Hepatocyte (in vitro differentiated cells): ENCODE data around the gene FAM114A2. TPM values are rescaled to one million over a fixed set of nuclear protein-coding genes. Genes with fewer than 3 reads are reported as not detected.

Experiments used
- DNase-seq: peaks from one replicate; pipeline ENCODE4 v3.0.0-alpha.2; 2016; ENCODE audit warnings: low spot score
- H2AFZ ChIP-seq: fragments of 200-600 bp; sonication (generic); 2 replicates; pipeline ENCODE4 v1.6.0; 2016; ENCODE audit warnings: antibody characterized with exemption, mild to moderate bottlenecking
- H3K27ac ChIP-seq: fragments of 200-600 bp; sonication (generic); 2 replicates; pipeline ENCODE4 v1.5.1; 2016; ENCODE audit warnings: mild to moderate bottlenecking
- H3K27me3 ChIP-seq: fragments of 200-600 bp; sonication (generic); 2 replicates; pipeline ENCODE4 v1.6.1; 2016
- H3K36me3 ChIP-seq: fragments of 200-600 bp; sonication (generic); replicated peaks from 2 replicates; pipeline ENCODE4 v1.5.1; 2016; ENCODE audit warnings: low read depth; ENCODE audit not compliant: insufficient read depth
- H3K4me1 ChIP-seq: fragments of 200-600 bp; sonication (generic); 2 replicates; pipeline ENCODE4 v1.5.1; 2016; ENCODE audit warnings: mild to moderate bottlenecking, moderate library complexity; ENCODE audit not compliant: insufficient read depth
- H3K4me2 ChIP-seq: fragments of 200-600 bp; sonication (generic); 2 replicates; pipeline ENCODE4 v1.6.0; 2016
- H3K4me3 ChIP-seq: fragments of 200-600 bp; sonication (generic); 2 replicates; pipeline ENCODE4 v1.5.1; 2016; ENCODE audit warnings: mild to moderate bottlenecking
- H3K79me2 ChIP-seq: fragments of 200-600 bp; sonication (generic); 2 replicates; pipeline ENCODE4 v1.6.0; 2017; ENCODE audit warnings: mild to moderate bottlenecking
- H3K9me2 ChIP-seq: fragments of 200-600 bp; sonication (generic); replicated peaks from 2 replicates; pipeline ENCODE4 v1.6.0; 2017; ENCODE audit warnings: mild to moderate bottlenecking; ENCODE audit not compliant: insufficient read depth
- H3K9me3 ChIP-seq: fragments of 200-600 bp; sonication (generic); 2 replicates; pipeline ENCODE4 v1.5.1; 2016; ENCODE audit warnings: low read depth, mild to moderate bottlenecking
- H4K20me1 ChIP-seq: fragments of 200-600 bp; sonication (generic); 2 replicates; pipeline ENCODE4 v1.6.0; 2016; ENCODE audit warnings: mild to moderate bottlenecking; ENCODE audit not compliant: insufficient read depth, poor library complexity, severe bottlenecking
- CTCF ChIP-seq: fragments of 200-600 bp; sonication (generic); IDR thresholded peaks from 2 replicates; pipeline ENCODE4 v1.5.1; 2016; ENCODE audit warnings: antibody characterized with exemption, mild to moderate bottlenecking; ENCODE audit not compliant: poor library complexity
- EZH2 ChIP-seq: fragments of 200-600 bp; sonication (generic); IDR thresholded peaks from 2 replicates; pipeline ENCODE4 v1.6.1; 2016; ENCODE audit warnings: antibody characterized with exemption, mild to moderate bottlenecking, borderline replicate concordance
- EZH2phosphoT487 ChIP-seq: fragments of 200-600 bp; sonication (generic); IDR thresholded peaks from one replicate; pipeline ENCODE4 v1.6.1; 2018; ENCODE audit warnings: antibody characterized with exemption, mild to moderate bottlenecking, low read depth, moderate library complexity; ENCODE audit not compliant: unreplicated experiment, severe bottlenecking
- WGBS: methylation state at CpG from one replicate; pipeline ENCODE4 v1.1.6; 2016; ENCODE audit warnings: low lambda C conversion rate; ENCODE audit errors: missing lambda C conversion rate; 5-methylcytosine and 5-hydroxymethylcytosine counted together
- polyA plus RNA-seq: library from polyadenylated mRNA; unstranded; fragments of >200 nt; fragmentation: Nextera tagmentation; extraction: Ambion mirVana; gene quantifications from 2 replicates; pipeline ENCODE4 v1.2.1, GENCODE V29; 2016
- total RNA-seq: library from RNA; depleted of rRNA; stranded (reverse); fragments of >200 nt; gene quantifications from 2 replicates; pipeline ENCODE4 v1.2.3, GENCODE V29; 2014

FAM114A2 gene
- total and polyA plus RNA-seq, 2 experiments from 2014 or later, result 12.0 to 22.8 TPM

- 49% methylated on average over 6 of the region's 6 CpGs for WGBS
- Histone ChIP-seq H3K9me2 (no peaks in the 10 kb centered on the region), H3K4me2 (no peak overlapping the region), H2AFZ (no peak overlapping the region), H3K4me1 (no peaks in the 10 kb centered on the region), H4K20me1 (peaks cover 13% of the 10 kb centered on the region), H3K4me3 (no peak overlapping the region), H3K27ac (no peak overlapping the region), H3K27me3 (no peaks in the 10 kb centered on the region), H3K9me3 (no peaks in the 10 kb centered on the region), H3K36me3 (no peaks in the 10 kb centered on the region), H3K79me2 (peaks cover 3% of the 10 kb centered on the region)
- no peak for DNase-seq
- TF ChIP-seq EZH2 (no peak), CTCF (no peak), EZH2phosphoT487 (no peak)
These were observed 20.3 kb upstream of the FAM114A2 start for GRCh38 chr5:154059039-154059430.

GRCh38 chr5:154058055-154059038, 19.6 kb upstream of the FAM114A2 start:
- Histone ChIP-seq H2AFZ (no peak overlapping the region), H3K27ac (no peak overlapping the region), H3K4me3 (no peak overlapping the region), H3K4me1 (no peaks in the 10 kb centered on the region), H3K79me2 (peaks cover 3% of the 10 kb centered on the region), H3K9me2 (no peaks in the 10 kb centered on the region), H3K9me3 (no peaks in the 10 kb centered on the region), H3K27me3 (no peaks in the 10 kb centered on the region), H3K36me3 (peaks cover 4% of the 10 kb centered on the region), H4K20me1 (peaks cover 13% of the 10 kb centered on the region), H3K4me2 (no peak overlapping the region)
- TF ChIP-seq CTCF (no peak), EZH2phosphoT487 (no peak), EZH2 (no peak)
- WGBS, result 72% methylated on average over 10 of the region's 10 CpGs
- no peak for DNase-seq

- DNase-seq, result no peak
- Histone ChIP-seq H3K27me3 (no peaks in the 10 kb centered on the region), H3K4me2 (no peak overlapping the region), H4K20me1 (peaks cover 13% of the 10 kb centered on the region), H3K4me3 (no peak overlapping the region), H3K27ac (no peak overlapping the region), H3K9me3 (no peaks in the 10 kb centered on the region), H2AFZ (no peak overlapping the region), H3K36me3 (peaks cover 4% of the 10 kb centered on the region), H3K79me2 (peaks cover 3% of the 10 kb centered on the region), H3K9me2 (no peaks in the 10 kb centered on the region), H3K4me1 (no peaks in the 10 kb centered on the region)
- 93% methylated on average over 2 of the region's 2 CpGs for WGBS
- TF ChIP-seq CTCF (no peak), EZH2phosphoT487 (no peak), EZH2 (no peak)
These were observed 16.5 kb upstream of the FAM114A2 start for GRCh38 chr5:154055201-154055600.
